Measurements from ENCODE around the gene ITPRIP. TPM values are rescaled to one million over a fixed set of nuclear protein-coding genes. Genes with fewer than 3 reads are reported as not detected.

ITPRIP gene
- total RNA-seq, 1 experiment from 2014 or later: 24.8 TPM

GRCh38 chr10:104376784-104377300 is 38.6 kb upstream of the ITPRIP start:
- ChIA-PET CTCF (no interaction called here), POLR2A (ENCODE audit: low non-redundant PET) (no interaction called here)
- Histone ChIP-seq H3K4me3 (ENCODE audit: low read depth, low read length, poor library complexity, severe bottlenecking) (no peak overlapping the region), H3K4me1 (ENCODE audit: insufficient read depth, low read length, poor library complexity, severe bottlenecking) (no peaks in the 10 kb centered on the region), H3K36me3 (ENCODE audit: insufficient read depth, low read length, poor library complexity, severe bottlenecking) (no peaks in the 10 kb centered on the region), H3K9me3 (ENCODE audit: low read depth, low read length, poor library complexity, severe bottlenecking) (no peaks in the 10 kb centered on the region), H3K27me3 (replicated peaks; ENCODE audit: insufficient read depth, low read depth, low read length, poor library complexity) (peaks cover 67% of the 10 kb centered on the region), H3K27ac (ENCODE audit: low read depth, low read length, poor library complexity, severe bottlenecking) (no peak overlapping the region)
- TF ChIP-seq CTCF (conservative IDR thresholded peaks at IDR 0.05; ENCODE audit: low read depth, low read length) (no peak), EZH2 (IDR thresholded peaks at IDR 0.05; ENCODE audit: borderline replicate concordance, low read depth, low read length, poor library complexity, severe bottlenecking) (no peak)
- DNase-seq (ENCODE audit: low spot score): no peak
- BruUV-seq (replicated peaks): no TSS peak
- intact Hi-C loops (cut with micrococcal nuclease; ENCODE audit: unreplicated experiment): no loop called here

GRCh38 chr10:104374591-104374990 is 36.3 kb upstream of the ITPRIP start:
- no peak overlapping the region for H3K27ac ChIP-seq (ENCODE audit: low read depth, low read length, poor library complexity, severe bottlenecking)
- H3K27me3 ChIP-seq (replicated peaks; ENCODE audit: insufficient read depth, low read depth, low read length, poor library complexity): peaks cover 67% of the 10 kb centered on the region
- no peaks in the 10 kb centered on the region for H3K4me1 ChIP-seq (ENCODE audit: insufficient read depth, low read length, poor library complexity, severe bottlenecking)
- H3K9me3 ChIP-seq (ENCODE audit: low read depth, low read length, poor library complexity, severe bottlenecking): no peaks in the 10 kb centered on the region
- no peak for TF ChIP-seq CTCF (conservative IDR thresholded peaks at IDR 0.05; ENCODE audit: low read depth, low read length)
- no peak for TF ChIP-seq EZH2 (IDR thresholded peaks at IDR 0.05; ENCODE audit: borderline replicate concordance, low read depth, low read length, poor library complexity, severe bottlenecking)
- H3K36me3 ChIP-seq (ENCODE audit: insufficient read depth, low read length, poor library complexity, severe bottlenecking): no peaks in the 10 kb centered on the region
- no peak for DNase-seq (ENCODE audit: low spot score)
- no peak overlapping the region for H3K4me3 ChIP-seq (ENCODE audit: low read depth, low read length, poor library complexity, severe bottlenecking)
- ChIA-PET POLR2A (ENCODE audit: low non-redundant PET) (no interaction called here), CTCF (no interaction called here)
- intact Hi-C loops (cut with micrococcal nuclease; ENCODE audit: unreplicated experiment): no loop called here
- no TSS peak for BruUV-seq (replicated peaks)

GRCh38 chr10:104371753-104372152 is 33.5 kb upstream of the ITPRIP start:
- BruUV-seq (replicated peaks): no TSS peak
- Histone ChIP-seq H3K9me3 (ENCODE audit: low read depth, low read length, poor library complexity, severe bottlenecking) (no peaks in the 10 kb centered on the region), H3K27me3 (replicated peaks; ENCODE audit: insufficient read depth, low read depth, low read length, poor library complexity) (peaks cover 62% of the 10 kb centered on the region), H3K36me3 (ENCODE audit: insufficient read depth, low read length, poor library complexity, severe bottlenecking) (no peaks in the 10 kb centered on the region), H3K27ac (ENCODE audit: low read depth, low read length, poor library complexity, severe bottlenecking) (no peak overlapping the region), H3K4me3 (ENCODE audit: low read depth, low read length, poor library complexity, severe bottlenecking) (no peak overlapping the region), H3K4me1 (ENCODE audit: insufficient read depth, low read length, poor library complexity, severe bottlenecking) (no peaks in the 10 kb centered on the region)
- CTCF ChIA-PET: no interaction called here
- POLR2A ChIA-PET (ENCODE audit: low non-redundant PET): no interaction called here
- no peak for DNase-seq (ENCODE audit: low spot score)
- TF ChIP-seq CTCF (conservative IDR thresholded peaks at IDR 0.05; ENCODE audit: low read depth, low read length) (no peak), EZH2 (IDR thresholded peaks at IDR 0.05; ENCODE audit: borderline replicate concordance, low read depth, low read length, poor library complexity, severe bottlenecking) (no peak)
- intact Hi-C loops (cut with micrococcal nuclease; ENCODE audit: unreplicated experiment): no loop called here
